Fibroblast of lung (primary cell): ENCODE results near the gene SMIM9. TPM values are rescaled to one million over a fixed set of nuclear protein-coding genes. Genes with fewer than 3 reads are reported as not detected.
"Not testable (repeated sequence)": the region's sequence is repeated elsewhere in the genome, so short reads cannot be mapped to it uniquely, and the experiment has no call there.

Experiments used
- DNase-seq, 2 donors: peaks; one replicate each; pipeline versions ENCODE4 v3.0.0 to v3.0.0-alpha.2; 2010; ENCODE audit warnings: low read depth in 2 of 2
- H2AFZ ChIP-seq: 2 replicates; pipeline ENCODE4 v1.5.1; 2012; ENCODE audit warnings: low read length, control low read depth, inconsistent platforms
- H3K27ac ChIP-seq: 2 replicates; pipeline ENCODE4 v1.5.1; 2011; ENCODE audit warnings: low read length, control low read depth; ENCODE audit not compliant: insufficient read depth
- H3K27me3 ChIP-seq: 2 replicates; pipeline ENCODE4 v1.5.1; 2011; ENCODE audit warnings: mild to moderate bottlenecking, low read length; ENCODE audit not compliant: control insufficient read depth, insufficient read depth
- H3K36me3 ChIP-seq: 2 replicates; pipeline ENCODE4 v1.5.1; 2011; ENCODE audit warnings: low read length; ENCODE audit not compliant: control insufficient read depth, insufficient read depth
- H3K4me1 ChIP-seq: 2 replicates; pipeline ENCODE4 v1.5.1; 2011; ENCODE audit warnings: low read length; ENCODE audit not compliant: control insufficient read depth, insufficient read depth; ENCODE audit errors: extremely low read depth
- H3K4me2 ChIP-seq: 2 replicates; pipeline ENCODE4 v1.5.1; 2011; ENCODE audit warnings: low read length, control low read depth; ENCODE audit not compliant: insufficient read depth; ENCODE audit errors: extremely low read depth
- H3K4me3 ChIP-seq, 4 experiments: fragments of 200-600 bp in 1 of 4; sonication (generic) in 1 of 4; replicated peaks in 1 of 4; 2 replicates each; pipeline ENCODE4 v1.5.1; 2011 to 2016; ENCODE audit warnings: low read length in 4 of 4, low read depth in 3 of 4, mild to moderate bottlenecking in 3 of 4, control low read depth in 2 of 4, inconsistent platforms in 1 of 4, mixed read lengths in 1 of 4; ENCODE audit not compliant: insufficient read depth in 1 of 4; ENCODE audit errors: control extremely low read depth in 1 of 4
- H3K79me2 ChIP-seq: 2 replicates; pipeline ENCODE4 v1.5.1; 2012; ENCODE audit warnings: mild to moderate bottlenecking, low read length, inconsistent platforms; ENCODE audit not compliant: control insufficient read depth, insufficient read depth
- H3K9ac ChIP-seq: 2 replicates; pipeline ENCODE4 v1.5.1; 2011; ENCODE audit warnings: mild to moderate bottlenecking, low read length, control low read depth; ENCODE audit not compliant: insufficient read depth
- H3K9me3 ChIP-seq: 2 replicates; pipeline ENCODE4 v1.5.1; 2012; ENCODE audit warnings: low read depth, low read length; ENCODE audit not compliant: control insufficient read depth, insufficient read depth
- H4K20me1 ChIP-seq: 2 replicates; pipeline ENCODE4 v1.5.1; 2011; ENCODE audit warnings: low read length; ENCODE audit not compliant: control insufficient read depth, insufficient read depth; ENCODE audit errors: extremely low read depth
- EZH2 ChIP-seq: IDR thresholded peaks from 2 replicates; pipeline ENCODE4 v1.5.1; 2012; ENCODE audit warnings: low read length, control low read depth, mild to moderate bottlenecking; ENCODE audit errors: missing control alignments
- polyA minus RNA-seq: library from RNA; depleted of rRNA, polyadenylated mRNA; stranded (reverse); fragments of >200 nt; gene quantifications from 2 replicates; pipeline ENCODE4 v1.2.3, GENCODE V29; 2011; ENCODE audit warnings: low replicate concordance
- polyA plus RNA-seq, 2 donors: library from polyadenylated mRNA; depleted of rRNA in 1 of 2; stranded (reverse) in 1 of 2; unstranded in 1 of 2; fragments of >200 nt; gene quantifications; 2 replicates each; pipeline ENCODE4 v1.2.1, GENCODE V29; 2011 to 2012; ENCODE audit warnings: missing spikeins in 1 of 2
- total RNA-seq: library from RNA; depleted of rRNA; stranded (reverse); fragments of >200 nt; gene quantifications from 2 replicates; pipeline ENCODE4 v1.2.1, GENCODE V29; 2014
- TF ChIP-seq, protein P1 (sequence below), 2 donors: IDR thresholded peaks in 1 of 2; conservative IDR thresholded peaks in 1 of 2; 1 replicate in 1 of 2; 2 replicates in 1 of 2; pipeline ENCODE4 v1.5.1; 2011 to 2012; ENCODE audit warnings: low read length in 2 of 2, control low read depth in 1 of 2, inconsistent platforms in 1 of 2, low read depth in 1 of 2, mild to moderate bottlenecking in 1 of 2

Gene SMIM9
- total RNA-seq = not detected in 2 replicates
- not detected in 2 replicates for polyA plus RNA-seq
- polyA plus RNA-seq (2012) = not detected in 2 replicates
- polyA minus RNA-seq = not detected in 2 replicates

GRCh38 chrX:154834562-154834961 lies at the start of gene SMIM9:
Gene SMIM9, minus strand, starts transcription at chrX:154834662. Its CDS starts 3,806 bp downstream, at chrX:154830856.
- no peak for DNase-seq
- Histone ChIP-seq H3K27ac (no peak within 1 kb of the TSS), H3K36me3 (no peaks in the 10 kb centered on the region), H3K4me2 (no peak within 1 kb of the TSS), H3K4me1 (no peaks in the 10 kb centered on the region), H3K79me2 (no peaks in the 10 kb centered on the region), H3K27me3 (no peaks in the 10 kb centered on the region), H3K9me3 (no peaks in the 10 kb centered on the region), H3K4me3 (no peak within 1 kb of the TSS), H2AFZ (no peak within 1 kb of the TSS), H4K20me1 (no peaks in the 10 kb centered on the region), H3K9ac (no peak within 1 kb of the TSS)
- no peak for TF ChIP-seq EZH2
- TF ChIP-seq, protein P1, sequence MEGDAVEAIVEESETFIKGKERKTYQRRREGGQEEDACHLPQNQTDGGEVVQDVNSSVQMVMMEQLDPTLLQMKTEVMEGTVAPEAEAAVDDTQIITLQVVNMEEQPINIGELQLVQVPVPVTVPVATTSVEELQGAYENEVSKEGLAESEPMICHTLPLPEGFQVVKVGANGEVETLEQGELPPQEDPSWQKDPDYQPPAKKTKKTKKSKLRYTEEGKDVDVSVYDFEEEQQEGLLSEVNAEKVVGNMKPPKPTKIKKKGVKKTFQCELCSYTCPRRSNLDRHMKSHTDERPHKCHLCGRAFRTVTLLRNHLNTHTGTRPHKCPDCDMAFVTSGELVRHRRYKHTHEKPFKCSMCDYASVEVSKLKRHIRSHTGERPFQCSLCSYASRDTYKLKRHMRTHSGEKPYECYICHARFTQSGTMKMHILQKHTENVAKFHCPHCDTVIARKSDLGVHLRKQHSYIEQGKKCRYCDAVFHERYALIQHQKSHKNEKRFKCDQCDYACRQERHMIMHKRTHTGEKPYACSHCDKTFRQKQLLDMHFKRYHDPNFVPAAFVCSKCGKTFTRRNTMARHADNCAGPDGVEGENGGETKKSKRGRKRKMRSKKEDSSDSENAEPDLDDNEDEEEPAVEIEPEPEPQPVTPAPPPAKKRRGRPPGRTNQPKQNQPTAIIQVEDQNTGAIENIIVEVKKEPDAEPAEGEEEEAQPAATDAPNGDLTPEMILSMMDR (conservative IDR thresholded peaks at IDR 0.05 in 1 of 2, IDR thresholded peaks at IDR 0.05 in 1 of 2; ENCODE audit: low read depth in 1 of 2, low read length in 2 of 2) = no peak

GRCh38 chrX:154884069-154884468 lies 49.6 kb upstream of the SMIM9 start:
- not testable (repeated sequence) for H3K27ac ChIP-seq, H3K36me3 ChIP-seq, H3K27me3 ChIP-seq, DNase-seq, H3K4me2 ChIP-seq, H3K4me1 ChIP-seq, H3K9me3 ChIP-seq, H3K9ac ChIP-seq, H4K20me1 ChIP-seq, H3K4me3 ChIP-seq, H2AFZ ChIP-seq, H3K79me2 ChIP-seq

DNA sequence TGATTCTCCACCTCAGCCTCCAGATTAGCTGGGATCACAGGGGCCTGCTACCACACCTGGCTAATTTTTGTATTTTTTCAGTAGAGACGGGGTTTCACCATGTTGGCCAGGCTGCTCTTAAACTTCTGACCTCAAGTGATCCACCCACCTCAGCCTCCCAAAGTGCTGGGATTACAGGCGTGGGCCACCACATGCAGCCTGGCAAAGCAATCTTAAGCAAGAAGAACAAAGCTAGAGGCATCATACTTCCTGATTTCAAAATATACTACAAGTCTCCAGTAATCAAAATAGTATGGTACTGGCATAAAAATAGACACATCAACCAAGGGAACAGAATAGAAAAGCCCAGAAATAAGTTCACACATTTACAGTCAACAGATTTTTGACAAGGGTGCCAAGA lies 38.9 kb upstream of the SMIM9 start:
- no peaks in the 10 kb centered on the region for H3K27me3 ChIP-seq
- no peaks in the 10 kb centered on the region for H3K36me3 ChIP-seq
- peaks cover 2% of the 10 kb centered on the region for H4K20me1 ChIP-seq
- no peak overlapping the region for H2AFZ ChIP-seq
- DNase-seq = no peak
- H3K79me2 ChIP-seq = no peaks in the 10 kb centered on the region
- H3K4me2 ChIP-seq = no peak overlapping the region
- no peak for TF ChIP-seq EZH2
- no peak overlapping the region for H3K4me3 ChIP-seq
- no peaks in the 10 kb centered on the region for H3K4me1 ChIP-seq
- H3K27ac ChIP-seq = no peak overlapping the region
- no peak overlapping the region for H3K9ac ChIP-seq
- H3K9me3 ChIP-seq = no peaks in the 10 kb centered on the region

DNA sequence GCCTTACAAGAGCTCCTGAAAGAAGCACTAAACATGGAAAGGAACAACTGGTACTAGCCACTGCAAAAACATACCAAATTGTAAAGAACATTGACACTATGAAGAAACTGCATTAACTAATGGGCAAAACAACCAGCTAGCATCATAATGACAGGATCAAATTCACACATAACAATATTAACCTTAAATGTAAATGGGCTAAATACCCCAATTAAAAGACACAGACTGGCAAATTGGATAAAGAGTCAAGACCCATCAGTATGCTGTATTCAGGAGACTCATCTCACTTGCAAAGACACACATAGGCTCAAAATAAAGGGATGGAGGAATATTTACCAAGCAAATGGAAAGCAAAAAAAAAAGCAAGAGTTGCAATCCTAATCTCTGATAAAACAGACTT lies 34.1 kb upstream of the SMIM9 start:
- H3K79me2 ChIP-seq, H2AFZ ChIP-seq, H3K27ac ChIP-seq, H3K27me3 ChIP-seq, H3K4me3 ChIP-seq, H3K4me2 ChIP-seq, H3K36me3 ChIP-seq, H3K4me1 ChIP-seq, H3K9ac ChIP-seq, DNase-seq, H4K20me1 ChIP-seq, H3K9me3 ChIP-seq: not testable (repeated sequence)
